Limb (tissue), 2 donors: ENCODE data around the gene IL10.

Experiments
- DNase-seq, 2 donors: peaks; one replicate each; pipeline ENCODE4 v3.0.0-alpha.2; 2016; ENCODE audit errors: extremely low spot score in 2 of 2

Gene IL10

GRCh38 chr1:206772243-206772937 lies at the start of gene IL10:
Gene IL10, minus strand, starts transcription at chr1:206772494. Its CDS starts 59 bp downstream, at chr1:206772435.
- DNase-seq = no peak

- DNase-seq = no peak
These were observed 49.2 kb upstream of the IL10 start for GRCh38 chr1:206821493-206821892.

GRCh38 chr1:206816390-206817287 lies 44.3 kb upstream of the IL10 start:
- DNase-seq = no peak

- DNase-seq = peak in 1 of 2 donors; percentile 68
These were observed 42.5 kb upstream of the IL10 start for GRCh38 chr1:206814716-206815341.

GRCh38 chr1:206812471-206812870 lies 40.2 kb upstream of the IL10 start:
- DNase-seq = no peak

- no peak for DNase-seq
These were observed 37.3 kb upstream of the IL10 start for GRCh38 chr1:206809504-206810084.

GRCh38 chr1:206808615-206809014 lies 36.3 kb upstream of the IL10 start:
- DNase-seq = no peak

GRCh38 chr1:206805357-206805756 lies 33.1 kb upstream of the IL10 start:
- DNase-seq = no peak

GRCh38 chr1:206804156-206804737 lies 32.0 kb upstream of the IL10 start:
- DNase-seq = no peak

GRCh38 chr1:206803221-206803730 lies 31.0 kb upstream of the IL10 start:
- DNase-seq = no peak

- no peak for DNase-seq
These were observed 30.1 kb upstream of the IL10 start for GRCh38 chr1:206802401-206802800.

- no peak for DNase-seq
These were observed 29.2 kb upstream of the IL10 start for GRCh38 chr1:206801467-206801866.

GRCh38 chr1:206800891-206801290 lies 28.6 kb upstream of the IL10 start:
- DNase-seq = no peak

- no peak for DNase-seq
These were observed 28.1 kb upstream of the IL10 start for GRCh38 chr1:206800411-206800810.

- no peak for DNase-seq
These were observed 27.0 kb upstream of the IL10 start for GRCh38 chr1:206799311-206799710.

- DNase-seq = no peak
These were observed 26.2 kb upstream of the IL10 start for GRCh38 chr1:206798384-206798996.

GRCh38 chr1:206797534-206798383 lies 25.5 kb upstream of the IL10 start:
- DNase-seq = no peak

- no peak for DNase-seq
These were observed 24.7 kb upstream of the IL10 start for GRCh38 chr1:206796981-206797402.

- DNase-seq = no peak
These were observed 23.8 kb upstream of the IL10 start for GRCh38 chr1:206796116-206796515.
